ENCODE measurements around the gene ZNF761. TPM values are rescaled to one million over a fixed set of nuclear protein-coding genes. Genes with fewer than 3 reads are reported as not detected.
"Not testable (repeated sequence)": the region's sequence is repeated elsewhere in the genome, so short reads cannot be mapped to it uniquely, and the experiment has no call there.

Gene ZNF761
- total RNA-seq, 2 donors from 2014 or later = 10.9 to 15.4 TPM

- Mint-ChIP-seq H3K27ac (peak within 1 kb of the TSS; percentile 26 to 76), H3K4me3 (peak within 1 kb of the TSS; percentile 83), H3K36me3 (peaks cover 22% of the 10 kb centered on the region), H3K4me1 (ENCODE audit: low read depth in 2 of 2) (peaks cover 17 to 22% of the 10 kb centered on the region in 2 donors), H3K9me3 (peaks cover 10% of the 10 kb centered on the region), H3K27me3 (peaks cover 0 to 12% of the 10 kb centered on the region in 2 donors)
- DNase-seq (ENCODE audit: low spot score) (peak; percentile 91), ATAC-seq (peak; percentile 99 to 100)
These were observed 35.9 kb downstream of the ZNF761 start, which contains the start of gene ZNF813 for GRCh38 chr19:53467485-53468262. Gene ZNF813 (plus strand): TSS chr19:53467733. CDS start chr19:53483823, 16,090 bp downstream.

- H3K27me3 Mint-ChIP-seq; ATAC-seq; H3K27ac Mint-ChIP-seq; DNase-seq (ENCODE audit: low spot score); H3K9me3 Mint-ChIP-seq: not testable (repeated sequence)
- Mint-ChIP-seq H3K4me3 (peak overlapping the region; percentile 83), H3K4me1 (ENCODE audit: low read depth in 2 of 2) (peaks cover 16 to 17% of the 10 kb centered on the region in 2 donors), H3K36me3 (peaks cover 15% of the 10 kb centered on the region)
These were observed 36.8 kb downstream of the ZNF761 start for GRCh38 chr19:53468628-53469027.

- Mint-ChIP-seq H3K27ac (no peak overlapping the region), H3K36me3 (peaks cover 26% of the 10 kb centered on the region), H3K4me1 (ENCODE audit: low read depth in 2 of 2) (peaks cover 17 to 21% of the 10 kb centered on the region in 2 donors), H3K4me3 (no peak overlapping the region), H3K9me3 (peaks cover 3% of the 10 kb centered on the region), H3K27me3 (no peaks in the 10 kb centered on the region)
- DNase-seq (ENCODE audit: low spot score) (no peak), ATAC-seq (no peak)
These were observed 40.1 kb downstream of the ZNF761 start for GRCh38 chr19:53471916-53472315.

- H3K27ac Mint-ChIP-seq; H3K9me3 Mint-ChIP-seq; H3K4me1 Mint-ChIP-seq (ENCODE audit: low read depth in 2 of 2); ATAC-seq; DNase-seq (ENCODE audit: low spot score); H3K4me3 Mint-ChIP-seq; H3K27me3 Mint-ChIP-seq: not testable (repeated sequence)
- peaks cover 34% of the 10 kb centered on the region for H3K36me3 Mint-ChIP-seq
These were observed 43.0 kb downstream of the ZNF761 start for GRCh38 chr19:53474832-53475231.

- not testable (repeated sequence) for H3K4me3 Mint-ChIP-seq; H3K27ac Mint-ChIP-seq; ATAC-seq; H3K27me3 Mint-ChIP-seq; H3K9me3 Mint-ChIP-seq; DNase-seq (ENCODE audit: low spot score); H3K4me1 Mint-ChIP-seq (ENCODE audit: low read depth in 2 of 2)
- peaks cover 37% of the 10 kb centered on the region for H3K36me3 Mint-ChIP-seq
These were observed 43.7 kb downstream of the ZNF761 start for GRCh38 chr19:53475470-53475869.

GRCh38 chr19:53483751-53484150 lies 52.0 kb downstream of the ZNF761 start:
- DNase-seq (ENCODE audit: low spot score); H3K4me1 Mint-ChIP-seq (ENCODE audit: low read depth in 2 of 2); H3K27me3 Mint-ChIP-seq; H3K4me3 Mint-ChIP-seq; H3K27ac Mint-ChIP-seq; ATAC-seq: not testable (repeated sequence)
- peaks cover 64% of the 10 kb centered on the region for H3K36me3 Mint-ChIP-seq
- H3K9me3 Mint-ChIP-seq = peaks cover 22% of the 10 kb centered on the region

- Mint-ChIP-seq H3K9me3 (peaks cover 16% of the 10 kb centered on the region), H3K4me3 (no peak overlapping the region), H3K27ac (no peak overlapping the region), H3K27me3 (no peaks in the 10 kb centered on the region), H3K4me1 (ENCODE audit: low read depth in 2 of 2) (peaks cover 0 to 2% of the 10 kb centered on the region in 2 donors), H3K36me3 (peaks cover 60% of the 10 kb centered on the region)
- no peak for ATAC-seq
- DNase-seq (ENCODE audit: low spot score) = no peak
These were observed 53.5 kb downstream of the ZNF761 start for GRCh38 chr19:53485046-53486004.

- H3K9me3 Mint-ChIP-seq = peaks cover 33% of the 10 kb centered on the region
- H3K4me3 Mint-ChIP-seq = no peak overlapping the region
- H3K27me3 Mint-ChIP-seq = no peaks in the 10 kb centered on the region
- no peak for DNase-seq (ENCODE audit: low spot score)
- no peak for ATAC-seq
- H3K4me1 Mint-ChIP-seq (ENCODE audit: low read depth in 2 of 2) = no peaks in the 10 kb centered on the region
- H3K36me3 Mint-ChIP-seq = peaks cover 54% of the 10 kb centered on the region
- H3K27ac Mint-ChIP-seq = no peak overlapping the region
These were observed 60.4 kb downstream of the ZNF761 start for GRCh38 chr19:53492153-53492552.

GRCh38 chr19:53497311-53498023 lies 65.7 kb downstream of the ZNF761 start:
- ATAC-seq; H3K27ac Mint-ChIP-seq; H3K27me3 Mint-ChIP-seq; H3K4me1 Mint-ChIP-seq (ENCODE audit: low read depth in 2 of 2); DNase-seq (ENCODE audit: low spot score); H3K4me3 Mint-ChIP-seq: not testable (repeated sequence)
- H3K36me3 Mint-ChIP-seq = peaks cover 12% of the 10 kb centered on the region
- peaks cover 20% of the 10 kb centered on the region for H3K9me3 Mint-ChIP-seq

GRCh38 chr19:53498024-53498395 lies 66.2 kb downstream of the ZNF761 start:
- peaks cover 15% of the 10 kb centered on the region for H3K9me3 Mint-ChIP-seq
- not testable (repeated sequence) for H3K27me3 Mint-ChIP-seq

GRCh38 chr19:53503151-53503550 lies 71.4 kb downstream of the ZNF761 start:
- H3K36me3 Mint-ChIP-seq; H3K4me3 Mint-ChIP-seq; ATAC-seq; H3K27ac Mint-ChIP-seq; H3K9me3 Mint-ChIP-seq; DNase-seq (ENCODE audit: low spot score); H3K4me1 Mint-ChIP-seq (ENCODE audit: low read depth in 2 of 2): not testable (repeated sequence)
- H3K27me3 Mint-ChIP-seq = peaks cover 7 to 10% of the 10 kb centered on the region in 2 donors

More at GRCh38 chr19:53498024-53498395, 66.2 kb downstream of the ZNF761 start:
- H3K27ac Mint-ChIP-seq; DNase-seq (ENCODE audit: low spot score); ATAC-seq; H3K36me3 Mint-ChIP-seq; H3K4me3 Mint-ChIP-seq; H3K4me1 Mint-ChIP-seq (ENCODE audit: low read depth in 2 of 2): not testable (repeated sequence)

GRCh38 chr19:53503671-53504364 lies 72.0 kb downstream of the ZNF761 start:
- not testable (repeated sequence) for H3K36me3 Mint-ChIP-seq; H3K4me1 Mint-ChIP-seq (ENCODE audit: low read depth in 2 of 2); ATAC-seq; DNase-seq (ENCODE audit: low spot score); H3K27ac Mint-ChIP-seq; H3K9me3 Mint-ChIP-seq; H3K4me3 Mint-ChIP-seq
- H3K27me3 Mint-ChIP-seq = peaks cover 7 to 15% of the 10 kb centered on the region in 2 donors

GRCh38 chr19:53504365-53504703 lies 72.5 kb downstream of the ZNF761 start:
- DNase-seq (ENCODE audit: low spot score); H3K9me3 Mint-ChIP-seq; H3K27ac Mint-ChIP-seq; ATAC-seq; H3K36me3 Mint-ChIP-seq; H3K4me1 Mint-ChIP-seq (ENCODE audit: low read depth in 2 of 2); H3K4me3 Mint-ChIP-seq: not testable (repeated sequence)
- H3K27me3 Mint-ChIP-seq = peaks cover 7 to 19% of the 10 kb centered on the region in 2 donors
